Activated T-helper 9 cell treated with anti-CD3 and anti-CD28 coated beads, Interleukin-2, amount 50 U/mL, for 16 hours (primary cell): ENCODE data around the gene ZBED3.
A peak's percentile ranks its signal among the peaks of the same experiment; 100 is the strongest.
"Not testable (repeated sequence)": the region's sequence is repeated elsewhere in the genome, so short reads cannot be mapped to it uniquely, and the experiment has no call there.

Experiments used
- DNase-seq: peaks from one replicate; pipeline ENCODE4 v3.0.0-alpha.2; 2020; ENCODE audit warnings: low read depth

The ZBED3 gene, protein sequence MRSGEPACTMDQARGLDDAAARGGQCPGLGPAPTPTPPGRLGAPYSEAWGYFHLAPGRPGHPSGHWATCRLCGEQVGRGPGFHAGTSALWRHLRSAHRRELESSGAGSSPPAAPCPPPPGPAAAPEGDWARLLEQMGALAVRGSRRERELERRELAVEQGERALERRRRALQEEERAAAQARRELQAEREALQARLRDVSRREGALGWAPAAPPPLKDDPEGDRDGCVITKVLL

DNA sequence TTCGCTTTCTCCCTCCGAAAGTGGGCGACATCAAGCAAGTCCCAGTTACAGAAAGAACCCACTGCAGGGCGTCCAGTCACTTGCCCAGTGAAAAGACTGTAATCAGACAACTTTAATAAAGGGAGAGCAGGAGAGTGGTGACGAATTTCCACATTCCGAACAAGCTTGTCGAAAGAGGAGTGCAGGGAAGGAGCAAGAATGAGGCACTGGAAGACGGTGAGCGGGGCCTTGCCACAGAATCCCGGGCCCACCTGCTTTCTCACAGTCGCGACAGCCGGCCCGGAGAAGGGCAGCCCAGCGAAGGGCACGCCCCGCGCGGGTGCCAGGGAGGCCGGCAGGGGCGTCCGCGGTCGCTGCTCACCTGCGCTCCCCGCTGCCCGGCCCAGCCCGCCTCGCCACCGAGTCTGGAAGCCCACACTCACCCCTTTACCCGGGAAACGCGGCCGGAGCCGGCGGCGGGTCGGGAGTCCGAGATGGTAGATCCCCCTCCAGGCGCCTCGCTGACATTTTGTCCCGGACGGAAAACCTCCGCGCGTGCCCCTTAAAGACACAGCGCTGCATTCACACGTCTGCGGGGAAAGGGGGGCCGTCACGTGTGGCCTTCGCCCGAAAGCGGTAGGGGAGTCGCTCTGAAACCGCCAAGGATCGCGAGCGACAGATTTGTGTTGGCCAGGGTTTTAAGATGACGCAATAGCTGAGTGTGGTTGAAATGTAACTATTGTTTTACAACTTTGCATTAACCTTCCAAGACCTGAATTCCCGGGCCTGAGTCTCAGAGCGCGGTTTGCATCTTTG is at the start of gene ZBED3:
Gene ZBED3, minus strand, starts transcription at position 597 of the 795 bp plus-strand sequence. CDS start 9,407 bp downstream, outside the sequence.
- DNase-seq = peak; percentile 22

DNA sequence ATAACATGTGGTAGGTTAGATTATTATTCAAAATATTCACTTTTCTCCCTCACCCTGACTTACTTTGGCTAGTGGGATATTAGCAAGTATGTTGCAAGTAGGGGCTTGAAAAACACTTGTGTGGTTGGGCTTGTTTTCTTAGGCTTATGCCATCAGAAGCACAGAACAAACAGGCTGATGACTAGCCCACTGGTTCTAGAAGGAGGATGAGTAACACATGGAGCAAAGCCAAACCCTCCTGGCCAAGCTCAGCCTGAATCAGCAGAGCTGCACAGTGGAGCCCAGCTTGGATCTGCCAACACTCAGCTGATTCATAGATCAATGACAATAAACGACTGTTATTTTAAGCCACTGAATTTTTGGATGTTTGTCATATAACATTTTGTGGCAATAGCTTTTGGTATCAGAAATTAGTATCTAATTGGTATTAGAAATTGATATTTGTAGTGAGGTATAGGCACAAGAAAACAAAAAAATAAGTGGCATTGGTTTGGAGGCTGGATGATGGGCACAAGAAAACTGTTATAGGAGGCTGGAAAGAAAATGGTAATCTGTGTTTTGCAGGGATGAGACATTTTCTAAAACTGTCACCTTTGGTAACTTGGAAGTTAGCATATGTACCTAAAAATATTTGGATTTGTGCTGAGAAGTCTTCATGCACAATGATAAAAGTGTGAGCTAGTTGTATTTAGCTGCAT is 46.1 kb upstream of the ZBED3 start:
- DNase-seq = no peak

DNA sequence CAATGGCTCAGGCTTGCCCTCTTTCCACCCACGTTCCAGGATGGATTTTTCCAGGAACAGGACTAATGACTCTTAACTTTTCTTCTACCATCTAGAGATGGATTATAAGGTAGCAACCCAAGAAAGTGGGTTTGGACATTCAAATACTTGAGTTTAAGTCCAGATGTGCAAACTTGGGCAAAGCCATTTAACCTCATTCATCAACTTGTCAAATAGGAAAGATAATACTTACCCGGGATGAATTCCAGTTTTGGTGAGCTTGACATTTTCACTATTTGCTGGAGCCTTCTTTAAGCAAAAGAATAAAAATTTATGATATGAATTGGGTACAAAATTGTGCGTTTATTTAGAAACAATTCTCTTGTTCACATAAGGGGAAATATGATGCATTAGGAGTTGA is 44.3 kb upstream of the ZBED3 start:
- DNase-seq = no peak

DNA sequence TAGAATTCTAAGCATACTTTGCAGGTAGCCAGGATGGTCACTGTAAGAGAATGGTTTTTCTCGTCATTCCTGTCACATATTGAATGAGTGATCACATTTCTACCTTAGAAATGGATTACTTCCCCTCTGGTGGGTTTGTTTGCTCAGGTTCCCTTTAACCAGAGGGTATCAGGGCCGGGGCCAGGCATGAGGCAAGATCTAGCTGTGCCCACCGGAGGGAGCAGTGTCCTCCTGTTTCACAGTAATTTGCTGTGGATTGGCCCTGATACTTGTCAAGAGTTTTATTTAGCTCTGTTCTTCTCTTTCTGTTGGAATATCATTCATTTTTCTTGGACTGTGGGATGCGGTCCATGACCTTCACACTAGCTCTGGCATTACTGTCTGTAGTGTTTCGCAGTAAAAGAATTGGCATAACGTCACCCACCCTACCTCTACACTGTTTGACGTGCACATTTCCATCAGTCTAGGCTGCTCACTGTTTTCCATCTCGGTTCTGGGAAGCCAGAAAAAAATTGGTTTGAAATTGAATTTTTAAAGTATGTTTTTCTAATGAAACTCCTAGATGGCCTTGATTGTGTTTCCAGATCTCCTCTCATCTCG is 42.4 kb upstream of the ZBED3 start:
- no peak for DNase-seq

DNA sequence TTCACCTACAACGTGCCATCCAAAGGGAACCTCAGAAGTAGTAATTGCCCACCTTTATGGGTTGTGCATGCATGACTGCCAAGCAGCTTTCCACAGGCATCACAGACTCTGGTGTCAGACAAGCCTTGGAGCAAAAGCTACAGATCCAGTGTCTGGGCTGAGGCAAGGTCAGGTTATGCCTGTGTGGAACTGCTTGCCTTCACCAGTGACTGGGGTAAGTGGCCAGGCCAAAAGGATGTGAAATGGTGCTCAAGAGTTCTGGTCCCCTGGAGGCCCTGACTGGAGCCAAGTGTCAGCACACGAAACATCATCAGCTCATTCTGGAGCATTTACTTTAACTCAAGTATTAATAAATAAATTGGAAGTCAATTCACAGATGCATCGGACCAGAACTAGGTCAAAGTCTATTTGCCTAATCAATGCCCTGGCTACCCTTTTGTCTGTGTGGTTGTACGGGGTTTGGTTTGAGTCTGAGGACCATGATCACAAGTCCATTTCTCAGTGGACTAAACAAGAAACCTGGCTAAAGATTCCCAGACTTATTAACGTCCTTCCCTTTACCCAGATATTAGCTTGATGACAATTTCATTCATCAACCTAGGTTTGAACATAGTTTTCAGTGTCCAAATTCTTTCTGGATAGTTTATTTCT is 41.5 kb upstream of the ZBED3 start:
- no peak for DNase-seq

DNA sequence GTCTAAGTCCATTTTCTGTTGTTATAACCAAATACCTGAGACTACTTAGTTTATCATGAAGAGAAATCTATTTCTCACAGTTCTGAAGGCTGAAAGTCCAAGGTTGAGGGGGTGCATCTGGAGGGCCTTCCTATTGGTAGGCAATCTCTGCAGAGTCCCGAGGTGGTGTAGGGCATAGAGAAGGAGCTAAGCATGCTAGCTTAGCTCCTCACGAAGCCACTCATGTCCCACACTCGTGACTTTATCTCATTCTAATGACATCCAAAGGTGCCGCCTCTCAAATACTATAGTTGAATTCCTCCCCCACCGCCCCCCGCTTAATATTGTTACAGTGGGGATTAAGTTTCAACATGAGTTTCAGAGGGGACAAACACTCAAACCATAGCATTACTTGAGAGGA is 36.0 kb upstream of the ZBED3 start:
- no peak for DNase-seq

DNA sequence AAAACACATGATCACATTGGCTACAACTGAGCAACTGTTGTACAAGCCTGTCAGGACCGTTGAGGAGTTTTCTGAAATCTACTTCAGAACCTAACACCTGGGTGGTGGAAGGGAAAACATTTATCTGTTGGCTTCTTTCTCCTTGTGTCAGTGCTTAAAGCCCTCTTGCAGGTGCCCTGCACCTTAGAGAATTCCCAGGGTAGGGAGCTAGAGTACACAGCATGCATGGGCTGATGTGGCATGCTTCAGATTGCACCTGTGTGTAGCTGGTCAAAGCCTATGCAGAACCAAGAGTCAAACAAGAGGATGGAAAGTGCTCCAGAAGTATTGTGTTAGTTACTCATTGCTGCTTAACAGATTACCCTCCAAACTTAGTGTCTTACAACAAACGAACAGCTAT is 33.6 kb upstream of the ZBED3 start:
- DNase-seq = no peak

DNA sequence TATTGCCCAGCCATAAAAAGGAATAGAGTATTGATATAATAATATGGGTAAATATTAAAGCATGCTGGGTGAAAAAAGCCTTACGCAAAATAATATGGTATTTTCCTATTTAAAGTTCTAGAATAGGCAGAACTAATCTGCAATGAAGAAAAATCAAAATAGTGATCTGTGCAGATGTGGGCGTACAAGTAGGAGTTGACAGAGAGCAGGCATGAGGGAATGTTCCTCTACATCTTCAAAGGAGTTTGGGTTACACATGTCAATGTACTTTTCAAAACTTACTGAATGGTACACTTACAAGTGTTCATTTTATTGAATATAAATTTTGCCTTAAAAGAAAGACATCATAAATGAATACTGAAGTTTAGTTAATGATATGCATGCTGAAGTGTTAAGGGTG is 33.0 kb upstream of the ZBED3 start:
- DNase-seq = no peak

DNA sequence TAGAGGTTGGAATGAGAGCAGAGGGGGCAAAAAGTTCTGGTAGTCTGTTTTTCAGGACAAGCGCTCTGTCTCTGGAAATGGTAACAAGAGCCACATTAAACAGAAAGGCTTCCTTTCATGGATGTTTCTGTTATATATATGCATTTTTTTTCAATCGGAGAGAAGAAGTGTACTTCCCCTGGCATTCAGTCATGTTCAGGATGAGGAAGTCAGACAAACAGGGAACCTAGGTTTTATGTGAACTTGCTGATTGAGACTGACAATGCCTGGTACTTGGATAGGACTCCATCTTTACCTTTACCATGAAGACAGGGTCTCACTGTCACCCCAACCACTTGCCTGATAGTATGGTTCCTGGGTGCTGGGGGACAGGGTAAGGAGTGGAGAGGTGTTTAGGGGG is 30.1 kb upstream of the ZBED3 start:
- DNase-seq = no peak

DNA sequence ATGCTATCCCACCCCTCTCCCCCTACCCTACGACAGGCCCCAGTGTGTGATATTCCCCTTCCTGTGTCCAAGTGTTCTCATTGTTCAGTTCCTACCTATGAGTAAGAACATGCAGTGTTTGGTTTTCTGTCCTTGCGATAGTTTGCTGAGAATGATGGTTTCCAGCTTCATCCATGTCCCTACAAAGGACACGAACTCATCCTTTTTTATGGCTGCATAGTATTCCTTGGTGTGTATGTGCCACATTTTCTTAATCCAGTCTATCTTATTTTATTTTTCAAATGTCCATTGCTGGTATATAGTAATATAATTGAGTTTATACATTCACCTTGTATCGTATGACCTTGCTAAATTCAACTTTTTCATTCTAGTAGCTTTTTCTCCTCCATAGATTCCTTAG is 19.9 kb upstream of the ZBED3 start:
- DNase-seq = not testable (repeated sequence)

DNA sequence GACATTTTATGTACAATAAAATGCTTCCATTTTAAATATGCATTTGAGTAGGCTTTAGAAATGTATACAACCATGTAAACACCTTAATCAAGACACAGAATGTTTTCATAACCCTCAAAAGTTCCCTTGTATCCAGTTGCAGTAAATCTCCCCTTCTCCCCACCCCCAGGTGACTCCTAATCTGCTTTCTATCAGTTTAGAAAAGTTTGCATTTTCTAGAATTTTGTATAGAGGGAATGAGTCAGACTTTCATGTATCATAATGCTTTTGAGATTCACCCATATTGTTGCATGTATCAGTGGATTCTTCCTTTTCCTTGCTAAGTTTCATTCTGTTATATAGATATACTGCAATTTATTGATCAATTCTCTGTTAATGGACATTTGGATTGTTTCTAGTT is 17.7 kb upstream of the ZBED3 start:
- no peak for DNase-seq

DNA sequence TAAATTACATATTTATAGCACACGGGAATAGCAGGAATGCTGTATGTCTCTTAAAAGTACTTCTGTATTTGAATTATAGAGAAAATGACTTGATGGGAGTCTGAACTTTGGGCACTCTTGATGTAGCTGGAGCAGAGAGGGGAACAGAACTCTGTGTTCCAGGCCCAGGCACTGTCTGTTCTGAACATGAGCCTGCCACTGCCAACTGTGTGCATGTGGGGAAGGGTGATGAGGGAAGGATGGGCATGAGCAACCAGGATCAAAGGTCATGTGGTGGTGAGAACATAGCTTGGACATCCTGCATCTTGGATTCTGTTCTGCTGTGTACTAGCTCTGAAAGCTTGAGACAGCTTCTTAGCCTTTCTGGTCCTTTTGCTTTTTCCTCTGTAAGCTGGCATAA is 16.4 kb upstream of the ZBED3 start:
- DNase-seq = no peak

DNA sequence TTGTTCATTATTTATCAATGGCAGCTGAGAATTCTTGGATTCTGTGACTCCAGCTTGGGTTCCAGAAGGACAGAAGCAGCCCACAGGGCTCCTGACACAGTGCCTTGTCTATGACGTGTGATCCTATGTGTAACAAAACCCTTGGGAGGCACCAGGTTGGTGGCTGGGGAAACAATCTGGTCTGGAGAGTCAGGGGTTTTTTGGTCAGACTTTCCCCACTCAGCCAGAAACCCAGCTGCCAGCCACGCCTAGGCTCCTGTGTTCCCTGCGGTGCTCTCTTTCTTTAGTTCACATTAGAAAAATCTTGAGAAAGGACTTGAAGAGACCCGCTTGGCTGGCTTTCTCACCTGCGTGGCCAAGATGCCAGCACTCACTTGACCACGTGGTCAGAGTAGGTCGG is 15.5 kb upstream of the ZBED3 start:
- no peak for DNase-seq

DNA sequence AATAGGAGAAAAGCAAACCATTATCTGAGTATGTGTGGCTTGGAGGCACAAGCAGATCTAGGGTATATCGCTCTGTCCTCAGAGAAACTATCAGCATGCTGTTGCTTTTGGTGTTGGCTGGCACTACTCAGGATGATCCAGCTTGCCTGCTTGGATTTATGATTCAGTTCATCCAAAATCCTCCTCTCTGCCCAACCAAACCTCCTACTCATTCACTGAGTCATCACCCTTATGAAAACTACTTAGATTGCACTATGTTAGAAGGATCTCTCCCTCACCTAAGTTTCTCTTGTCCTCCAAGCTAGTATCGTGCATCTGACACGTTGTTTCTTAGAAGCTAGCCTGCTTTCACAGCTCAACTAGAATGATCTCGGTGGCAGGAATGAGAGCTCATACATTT is 14.2 kb upstream of the ZBED3 start:
- no peak for DNase-seq

DNA sequence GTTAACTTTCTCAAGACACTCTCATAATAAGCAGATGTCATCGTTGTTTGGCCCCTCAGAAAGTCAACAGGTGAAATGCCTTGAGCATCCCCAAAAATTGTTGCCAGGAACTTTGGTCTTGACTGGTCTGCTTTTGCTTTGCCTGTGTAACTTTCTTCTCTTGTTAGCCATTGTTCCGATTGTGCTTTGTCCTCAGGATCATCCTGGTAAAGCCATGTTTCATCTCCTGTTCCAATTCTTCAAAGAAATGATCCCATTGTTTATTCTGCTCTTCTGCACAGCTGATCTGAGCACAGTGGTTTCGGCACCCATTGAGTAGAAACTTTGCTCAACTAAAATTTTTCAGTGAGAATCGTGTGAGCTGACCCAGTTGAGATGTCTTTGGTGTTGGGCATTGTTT is 8.1 kb upstream of the ZBED3 start:
- no peak for DNase-seq

DNA sequence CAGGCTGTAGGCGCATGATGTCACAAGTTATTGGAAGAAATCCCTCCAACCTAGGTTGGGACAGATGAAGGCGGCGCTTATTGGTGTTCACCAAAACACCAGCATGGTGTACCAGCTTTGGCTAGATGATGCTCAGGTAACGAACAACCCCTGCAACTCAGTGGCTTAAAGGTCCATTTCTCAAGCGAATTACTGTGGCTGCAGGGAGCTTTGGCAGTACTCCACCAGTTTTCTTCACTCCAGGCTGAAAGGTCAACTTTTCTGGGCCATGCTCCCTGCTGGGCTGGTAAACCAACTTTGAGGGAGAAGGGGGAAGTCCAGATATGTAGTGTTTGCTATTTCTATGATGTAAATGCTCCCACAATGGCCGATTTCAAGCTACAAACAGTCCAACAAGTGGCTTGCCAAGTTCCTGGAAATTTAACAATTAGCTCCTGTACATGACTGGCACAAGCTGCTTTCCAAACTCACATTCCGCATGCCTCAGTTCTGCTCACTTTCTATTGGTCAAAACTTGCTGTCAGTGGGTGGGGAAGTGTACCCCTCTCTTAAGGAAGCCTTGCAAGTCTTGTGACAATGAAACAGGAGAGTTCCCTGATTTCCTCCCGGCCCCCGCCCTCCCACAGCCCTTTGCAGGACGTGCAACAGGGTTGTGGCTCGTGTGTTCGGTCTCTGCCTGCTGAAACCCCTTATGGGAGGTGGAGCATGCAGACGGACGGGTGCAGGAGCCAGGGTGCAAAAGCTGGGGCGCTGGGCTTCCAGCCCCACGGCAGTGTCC is 588 bp upstream of the ZBED3 start:
- no peak for DNase-seq

DNA sequence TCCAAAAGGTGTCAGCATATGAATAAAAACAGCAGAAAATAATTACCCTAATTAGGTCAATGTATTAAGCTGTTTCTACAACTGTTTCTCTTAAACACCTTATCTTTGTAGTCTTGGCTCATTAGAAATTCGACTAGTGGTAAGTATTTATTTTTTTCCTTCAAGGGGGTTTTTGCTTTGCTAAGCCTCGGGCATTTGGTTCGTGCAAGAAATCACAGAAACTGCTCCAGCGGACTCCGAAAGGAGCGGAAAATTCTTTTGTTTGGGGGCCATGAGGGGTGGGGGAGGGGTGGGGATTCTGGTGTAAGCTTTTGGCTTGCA is 757 bp downstream of the ZBED3 start:
- DNase-seq = no peak

DNA sequence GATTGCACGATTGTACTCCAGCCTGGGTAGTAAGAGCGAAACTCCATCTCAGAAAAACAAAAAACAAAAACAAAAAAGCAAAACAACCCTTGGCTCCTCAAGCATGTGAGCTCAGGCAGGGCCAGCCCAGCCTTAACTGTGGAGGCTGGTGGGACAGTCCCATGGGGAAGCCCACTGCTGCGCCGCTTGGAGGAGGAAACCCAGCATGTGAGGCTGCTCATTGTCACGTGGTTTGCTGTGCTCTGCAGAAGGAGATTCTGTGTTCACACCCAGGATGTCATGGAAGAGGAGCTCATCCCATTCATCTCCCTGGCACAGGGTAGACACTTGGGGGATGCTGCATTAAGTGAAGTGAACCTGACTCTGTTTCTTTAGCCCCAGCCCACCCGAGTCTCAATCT is 4.0 kb downstream of the ZBED3 start:
- no peak for DNase-seq

DNA sequence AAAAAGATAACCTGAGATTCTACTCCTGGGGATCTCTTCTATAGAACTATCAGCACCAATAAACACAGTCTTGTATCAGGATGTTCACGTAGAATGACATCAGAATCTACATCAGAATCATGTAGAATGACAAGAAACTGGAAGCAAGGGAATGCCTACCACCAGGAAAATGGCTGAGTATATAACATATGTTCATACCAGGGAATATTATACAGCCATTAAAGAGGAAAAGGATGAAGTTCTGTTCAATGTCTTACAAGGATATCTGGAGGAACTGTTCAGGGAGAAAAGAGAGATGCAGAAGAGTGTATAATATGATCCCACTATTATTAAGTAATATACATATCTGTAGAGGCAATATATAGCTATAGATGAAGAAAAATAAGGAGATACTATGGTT is 4.8 kb downstream of the ZBED3 start:
- no peak for DNase-seq

DNA sequence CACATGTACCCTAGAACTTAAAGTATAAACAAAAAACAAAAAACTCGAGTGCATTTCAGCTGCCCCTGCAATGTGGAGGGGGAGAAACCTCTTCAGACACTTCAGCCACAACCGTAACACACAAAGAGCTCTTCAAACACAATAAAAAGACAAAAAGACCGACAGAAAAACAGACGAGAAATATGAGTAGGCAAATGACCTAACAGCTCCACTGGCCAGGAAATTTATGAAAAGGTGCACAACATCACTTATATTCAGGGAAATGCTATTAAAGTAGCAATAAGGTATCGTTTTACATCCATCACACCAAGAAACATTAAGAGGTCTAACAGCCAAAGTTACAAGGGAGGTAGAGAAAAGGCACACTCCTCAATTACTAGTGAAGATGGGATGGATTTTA is 6.2 kb downstream of the ZBED3 start:
- DNase-seq = no peak

DNA sequence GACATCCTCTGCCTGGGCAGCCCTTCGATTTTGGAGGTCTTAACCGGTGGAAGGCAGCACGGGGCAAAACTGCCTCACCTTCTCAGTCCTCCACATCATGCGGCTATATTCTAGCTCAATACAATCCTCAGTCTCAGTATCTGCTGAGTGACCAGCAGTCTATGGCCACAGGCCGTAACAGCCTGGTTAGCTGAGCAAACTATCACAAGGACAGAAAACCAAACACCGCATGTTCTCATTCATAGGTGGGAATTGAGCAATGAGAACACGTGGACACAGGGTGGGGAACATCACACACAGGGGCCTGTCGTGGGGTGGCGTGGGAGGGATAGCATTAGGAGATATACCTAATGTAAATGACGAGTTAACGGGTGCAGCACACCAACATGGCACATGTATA is 6.6 kb downstream of the ZBED3 start:
- not testable (repeated sequence) for DNase-seq

DNA sequence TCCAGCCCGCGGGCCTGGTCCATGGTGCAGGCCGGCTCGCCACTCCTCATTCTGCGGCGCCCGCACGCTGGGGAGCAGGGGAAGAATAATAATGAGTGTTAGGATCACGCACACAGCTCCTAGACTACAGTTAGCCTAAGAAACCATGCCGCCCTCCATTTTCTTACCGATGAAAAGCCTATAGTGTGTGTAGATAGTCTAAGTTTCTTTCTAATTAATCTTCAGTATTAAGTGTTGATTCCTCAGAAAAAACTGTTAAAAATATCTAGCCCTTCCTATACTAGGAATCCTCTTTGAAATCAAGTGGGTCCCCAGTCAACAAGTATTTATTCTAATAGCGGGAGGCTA is 9.3 kb downstream of the ZBED3 start:
- DNase-seq = no peak
